HEK293 (cell line): ENCODE results near the gene SCLT1.

ENCODE experiments used
- CTCF ChIP-seq: fragments of 450-650 bp; formaldehyde crosslinking; IDR thresholded peaks from 2 replicates; pipeline ENCODE4 v1.5.1; 2016; ENCODE audit warnings: missing biosample characterization, missing genetic modification characterization
- GLI4 ChIP-seq: fragments of 450-650 bp; formaldehyde crosslinking; IDR thresholded peaks from 2 replicates; pipeline ENCODE4 v1.5.1; 2016; ENCODE audit warnings: missing biosample characterization, missing genetic modification characterization
- PRDM10 ChIP-seq: fragments of 450-650 bp; formaldehyde crosslinking; IDR thresholded peaks from 2 replicates; pipeline ENCODE4 v1.5.1; 2016; ENCODE audit warnings: missing biosample characterization, missing genetic modification characterization
- TCF7L2 ChIP-seq: IDR thresholded peaks from 2 replicates; pipeline ENCODE4 v1.6.1; 2011; ENCODE audit warnings: low read depth, mild to moderate bottlenecking, inconsistent platforms, low read length, moderate library complexity, borderline replicate concordance
- YY2 ChIP-seq: fragments of 450-650 bp; formaldehyde crosslinking; IDR thresholded peaks from 2 replicates; pipeline ENCODE4 v1.5.1; 2016; ENCODE audit warnings: missing biosample characterization, missing genetic modification characterization
- ZBTB20 ChIP-seq: fragments of 450-650 bp; formaldehyde crosslinking; IDR thresholded peaks from 2 replicates; pipeline ENCODE4 v1.5.1; 2016; ENCODE audit warnings: missing biosample characterization, missing genetic modification characterization
- ZBTB49 ChIP-seq: fragments of 450-650 bp; formaldehyde crosslinking; IDR thresholded peaks from 2 replicates; pipeline ENCODE4 v1.5.1; 2016; ENCODE audit warnings: missing biosample characterization, missing genetic modification characterization, low read depth
- ZNF140 ChIP-seq: fragments of 450-650 bp; formaldehyde crosslinking; IDR thresholded peaks from 2 replicates; pipeline ENCODE4 v1.5.1; 2016; ENCODE audit warnings: missing biosample characterization, missing genetic modification characterization
- ZNF18 ChIP-seq: fragments of 450-650 bp; formaldehyde crosslinking; IDR thresholded peaks from 2 replicates; pipeline ENCODE4 v1.5.1; 2016; ENCODE audit warnings: missing biosample characterization, missing genetic modification characterization
- ZNF416 ChIP-seq: fragments of 450-650 bp; formaldehyde crosslinking; IDR thresholded peaks from 2 replicates; pipeline ENCODE4 v1.5.1; 2016; ENCODE audit warnings: missing biosample characterization, missing genetic modification characterization
- ZNF544 ChIP-seq: fragments of 450-650 bp; formaldehyde crosslinking; IDR thresholded peaks from 2 replicates; pipeline ENCODE4 v1.5.0; 2017; ENCODE audit warnings: missing biosample characterization, missing genetic modification characterization
- ZNF555 ChIP-seq: fragments of 450-650 bp; formaldehyde crosslinking; conservative IDR thresholded peaks from 2 replicates; pipeline ENCODE4 v1.5.1; 2017; ENCODE audit warnings: missing biosample characterization, mild to moderate bottlenecking, missing genetic modification characterization, inconsistent platforms
- ZNF585B ChIP-seq: fragments of 450-650 bp; formaldehyde crosslinking; IDR thresholded peaks from 2 replicates; pipeline ENCODE4 v1.5.1; 2016; ENCODE audit warnings: missing biosample characterization, missing genetic modification characterization
- ZNF747 ChIP-seq: fragments of 450-650 bp; formaldehyde crosslinking; IDR thresholded peaks from 2 replicates; pipeline ENCODE4 v1.5.1; 2016; ENCODE audit warnings: missing biosample characterization, missing genetic modification characterization

GRCh38 chr4:128880662-128881061 is 212.7 kb downstream of the SCLT1 start:
- TF ChIP-seq CTCF (tag by site-specific recombination) (no peak), ZNF585B (tag by site-specific recombination) (no peak), PRDM10 (tag by site-specific recombination) (no peak), TCF7L2 (no peak), ZNF555 (tag by site-specific recombination) (no peak), ZBTB20 (tag by site-specific recombination) (no peak), ZNF747 (tag by site-specific recombination) (no peak), GLI4 (no peak), ZNF140 (tag by site-specific recombination) (no peak), ZNF544 (no peak), ZNF416 (tag by site-specific recombination) (no peak), ZBTB49 (tag by site-specific recombination) (no peak), YY2 (tag by site-specific recombination) (no peak), ZNF18 (no peak)
